K562 (cell line): ENCODE measurements around the gene HMOX2. TPM values are rescaled to one million over a fixed set of nuclear protein-coding genes. Genes with fewer than 3 reads are reported as not detected.
A peak's percentile ranks its signal among the peaks of the same experiment; 100 is the strongest.

Experiments
- ATF7 ChIP-seq: fragments of 450-650 bp; IDR thresholded peaks from 2 replicates; pipeline ENCODE4 v1.7.1; 2014; ENCODE audit warnings: mild to moderate bottlenecking, moderate library complexity
- BRF1 ChIP-seq: IDR thresholded peaks from 3 replicates; pipeline ENCODE4 v1.6.1; 2011; ENCODE audit warnings: borderline replicate concordance, mild to moderate bottlenecking; ENCODE audit not compliant: insufficient read length; ENCODE audit errors: extremely low read depth
- ESRRA ChIP-seq: fragments of 450-650 bp; IDR thresholded peaks from 2 replicates; pipeline ENCODE4 v1.6.1; 2014; ENCODE audit warnings: low read depth, mild to moderate bottlenecking, moderate library complexity, borderline replicate concordance
- ETV6 ChIP-seq, 3 experiments: fragments of 150-350 bp in 1 of 3; sonication (generic) in 1 of 3; formaldehyde crosslinking in 1 of 3; IDR thresholded peaks; 2 replicates each; pipeline versions ENCODE4 v1.6.1 to v1.8.0; 2014 to 2022; ENCODE audit warnings: borderline replicate concordance in 2 of 3, low read depth in 2 of 3, antibody characterized with exemption in 1 of 3, low read length in 1 of 3, mild to moderate bottlenecking in 1 of 3, missing genetic modification reagents in 1 of 3
- ILK ChIP-seq: fragments of 450-650 bp; IDR thresholded peaks from 2 replicates; pipeline ENCODE4 v1.6.1; 2016; ENCODE audit warnings: missing genetic modification characterization, low read depth, mild to moderate bottlenecking, missing compliant biosample characterization, moderate library complexity, borderline replicate concordance
- KAT7 ChIP-seq: sonication (generic); formaldehyde crosslinking; IDR thresholded peaks from 2 replicates; pipeline ENCODE4 v1.8.0; 2022; ENCODE audit warnings: missing genetic modification reagents, mild to moderate bottlenecking, borderline replicate concordance
- MYC ChIP-seq, 2 experiments: fragments of 250-450 bp in 1 of 2; sonication (Bioruptor Pico) in 1 of 2; IDR thresholded peaks; 2 replicates each; pipeline versions ENCODE4 v1.5.1 to v1.6.1; 2012 to 2021; ENCODE audit warnings: low read depth in 2 of 2, borderline replicate concordance in 1 of 2, improper control_type of control experiment in 1 of 2, low read length in 1 of 2, mild to moderate bottlenecking in 1 of 2, moderate library complexity in 1 of 2
- NEUROD1 ChIP-seq: fragments of 150-350 bp; IDR thresholded peaks from 2 replicates; pipeline ENCODE4 v1.6.1; 2014; ENCODE audit warnings: borderline replicate concordance, low read length, low read depth; ENCODE audit not compliant: partially characterized antibody
- NFYB ChIP-seq: IDR thresholded peaks from 2 replicates; pipeline ENCODE4 v1.6.1; 2011; ENCODE audit warnings: mild to moderate bottlenecking, moderate library complexity; ENCODE audit not compliant: insufficient read length; ENCODE audit errors: extremely low read depth
- RBM22 ChIP-seq: fragments of 200-400 bp; formaldehyde crosslinking; IDR thresholded peaks from 2 replicates; pipeline ENCODE4 v1.6.1; 2018; ENCODE audit warnings: low read length, low read depth; ENCODE audit not compliant: poor library complexity, severe bottlenecking
- SPI1 ChIP-seq: IDR thresholded peaks from 2 replicates; pipeline ENCODE4 v1.6.1; 2011; ENCODE audit warnings: low read depth, low read length, control low read depth, borderline replicate concordance
- TAF15 ChIP-seq: fragments of 200-400 bp; formaldehyde crosslinking; IDR thresholded peaks from 2 replicates; pipeline ENCODE4 v1.6.1; 2017; ENCODE audit warnings: mild to moderate bottlenecking, low read depth, low read length, moderate library complexity
- ZNF253 ChIP-seq: fragments of 250-450 bp; sonication (Bioruptor Pico); conservative IDR thresholded peaks from 2 replicates; pipeline ENCODE4 v1.6.1; 2021; ENCODE audit warnings: mild to moderate bottlenecking
- ZNF408 ChIP-seq: fragments of 250-450 bp; sonication (Bioruptor Pico); IDR thresholded peaks from 2 replicates; pipeline ENCODE4 v1.4.0; 2020; ENCODE audit warnings: low read depth, mild to moderate bottlenecking, moderate library complexity
- ZNF41 ChIP-seq: fragments of 250-450 bp; sonication (Bioruptor Pico); conservative IDR thresholded peaks from 2 replicates; pipeline ENCODE4 v1.4.0; 2020; ENCODE audit warnings: mild to moderate bottlenecking
- polyA plus RNA-seq, 8 experiments: library from polyadenylated mRNA; depleted of rRNA in 4 of 8; stranded (reverse) in 5 of 8; unstranded in 3 of 8; fragments of >200 nt; fragmentation: Nextera tagmentation in 2 of 8; fragmentation: Illumina TruSeq in 1 of 8; extraction: Ambion mirVana in 2 of 8; extraction: Trizol in 1 of 8; gene quantifications; 2 replicates each; pipeline versions ENCODE4 v1.2.1 to v1.2.3, GENCODE V29; 2011 to 2014; ENCODE audit warnings: inconsistent platforms in 1 of 8, missing spikeins in 1 of 8
- total RNA-seq, 7 experiments: library from RNA; depleted of rRNA in 6 of 7; stranded (reverse); fragments of >200 nt in 6 of 7; fragmentation: Illumina TruSeq in 2 of 7; extraction: Trizol in 2 of 7; gene quantifications; 2 replicates each; pipeline versions ENCODE4 v1.2.1 to v1.2.3, GENCODE V29; 2011 to 2021; ENCODE audit warnings: low replicate concordance in 1 of 7
- TF ChIP-seq, protein P1 (sequence below): fragments of 450-650 bp; formaldehyde crosslinking; IDR thresholded peaks from 2 replicates; pipeline ENCODE4 v1.4.0; 2022; ENCODE audit warnings: missing genetic modification characterization
- TF ChIP-seq, protein P2 (sequence below): sonication (generic); formaldehyde crosslinking; IDR thresholded peaks from 2 replicates; pipeline ENCODE4 v1.5.0; 2020; ENCODE audit warnings: missing genetic modification reagents
- TF ChIP-seq, protein P3 (sequence below): fragments of 250-450 bp; sonication (Bioruptor Pico); IDR thresholded peaks from 2 replicates; pipeline ENCODE4 v1.8.0; 2022; ENCODE audit warnings: moderate library complexity, mild to moderate bottlenecking, inconsistent platforms
- TF ChIP-seq, protein P4 (sequence below): fragments of 450-650 bp; conservative IDR thresholded peaks from 2 replicates; pipeline ENCODE4 v1.6.1; 2016; ENCODE audit warnings: missing genetic modification characterization, low read depth, mild to moderate bottlenecking, missing compliant biosample characterization, moderate library complexity
- TF ChIP-seq, protein P5 (sequence below): sonication (generic); formaldehyde crosslinking; IDR thresholded peaks from 2 replicates; pipeline ENCODE4 v1.9.0; 2022; ENCODE audit warnings: mild to moderate bottlenecking, missing genetic modification reagents

The HMOX2 gene
- total and polyA plus RNA-seq, 9 of the 15 experiments (the other 6 are each of a cell fraction or from before 2014, with no cell fraction given): 26.8 to 87.4 (median 57.4) TPM

DNA sequence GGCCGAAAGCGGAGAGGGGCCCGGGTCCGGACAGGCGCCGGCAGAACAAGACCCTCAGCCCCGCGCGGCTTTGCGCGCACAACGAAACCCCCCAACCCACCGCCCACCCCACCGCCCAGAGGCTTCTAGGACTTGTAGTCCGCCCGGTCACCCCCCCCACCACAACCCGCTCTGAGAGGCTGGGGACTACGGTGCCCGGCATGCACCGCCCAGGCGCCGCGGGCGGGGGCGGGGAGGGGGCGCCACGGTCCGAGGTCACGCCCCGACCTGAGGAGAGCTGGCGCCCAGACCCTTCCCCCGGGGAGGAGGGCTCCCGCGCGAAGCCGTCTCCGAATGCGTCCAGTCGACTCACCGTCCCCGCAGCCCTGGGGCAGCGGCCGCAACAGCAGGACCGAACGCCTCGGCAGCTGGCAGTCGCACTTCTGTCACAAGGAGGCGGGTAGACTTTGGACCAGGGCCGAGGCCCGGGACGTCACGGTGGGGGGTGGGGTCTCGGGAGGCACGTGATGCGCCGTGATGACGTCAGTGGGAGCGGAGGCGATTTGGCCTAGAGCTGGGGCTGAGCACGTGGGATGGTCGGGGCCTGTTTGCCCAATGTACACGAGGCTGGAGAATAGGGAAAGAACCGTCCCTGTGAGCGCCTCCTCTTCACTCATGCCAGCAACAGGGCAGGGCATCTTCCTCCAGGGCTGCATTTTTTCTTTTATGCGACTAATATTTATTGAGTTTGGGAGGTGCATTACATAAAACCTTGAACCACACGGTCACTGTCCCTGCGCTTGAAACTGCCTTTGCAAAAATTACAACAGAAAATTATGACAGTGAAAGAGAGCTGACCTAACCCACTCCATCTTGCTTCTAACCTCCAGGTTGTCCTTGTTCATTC lies 62.4 kb downstream of the HMOX2 start, which contains the start of gene CDIP1 (continued):
- TF ChIP-seq ZNF253 (CRISPR knock-in tag): no peak
- no peak for TF ChIP-seq NEUROD1
- no peak for TF ChIP-seq TAF15
- TF ChIP-seq RBM22: no peak
- TF ChIP-seq ETV6 (IDR thresholded peaks at IDR 0.05; ENCODE audit: borderline replicate concordance in 1 of 2, low read depth in 2 of 2, low read length in 1 of 2): no peak
- no peak for TF ChIP-seq ETV6 (CRISPR knock-in tag; IDR thresholded peaks at IDR 0.05; ENCODE audit: borderline replicate concordance)
- TF ChIP-seq BRF1: no peak
- no peak for TF ChIP-seq ZNF408 (CRISPR knock-in tag)
- TF ChIP-seq, protein P1, sequence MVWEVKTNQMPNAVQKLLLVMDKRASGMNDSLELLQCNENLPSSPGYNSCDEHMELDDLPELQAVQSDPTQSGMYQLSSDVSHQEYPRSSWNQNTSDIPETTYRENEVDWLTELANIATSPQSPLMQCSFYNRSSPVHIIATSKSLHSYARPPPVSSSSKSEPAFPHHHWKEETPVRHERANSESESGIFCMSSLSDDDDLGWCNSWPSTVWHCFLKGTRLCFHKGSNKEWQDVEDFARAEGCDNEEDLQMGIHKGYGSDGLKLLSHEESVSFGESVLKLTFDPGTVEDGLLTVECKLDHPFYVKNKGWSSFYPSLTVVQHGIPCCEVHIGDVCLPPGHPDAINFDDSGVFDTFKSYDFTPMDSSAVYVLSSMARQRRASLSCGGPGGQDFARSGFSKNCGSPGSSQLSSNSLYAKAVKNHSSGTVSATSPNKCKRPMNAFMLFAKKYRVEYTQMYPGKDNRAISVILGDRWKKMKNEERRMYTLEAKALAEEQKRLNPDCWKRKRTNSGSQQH (CRISPR knock-in tag): no peak
- TF ChIP-seq ILK (tag): no peak
- TF ChIP-seq SPI1: no peak
- TF ChIP-seq ESRRA: no peak
- TF ChIP-seq, protein P2, sequence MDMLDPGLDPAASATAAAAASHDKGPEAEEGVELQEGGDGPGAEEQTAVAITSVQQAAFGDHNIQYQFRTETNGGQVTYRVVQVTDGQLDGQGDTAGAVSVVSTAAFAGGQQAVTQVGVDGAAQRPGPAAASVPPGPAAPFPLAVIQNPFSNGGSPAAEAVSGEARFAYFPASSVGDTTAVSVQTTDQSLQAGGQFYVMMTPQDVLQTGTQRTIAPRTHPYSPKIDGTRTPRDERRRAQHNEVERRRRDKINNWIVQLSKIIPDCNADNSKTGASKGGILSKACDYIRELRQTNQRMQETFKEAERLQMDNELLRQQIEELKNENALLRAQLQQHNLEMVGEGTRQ (CRISPR knock-in tag): peak; percentile 88
- TF ChIP-seq ATF7: peak; percentile 56; the same call in 1 of the 2 replicates
- TF ChIP-seq, protein P3, sequence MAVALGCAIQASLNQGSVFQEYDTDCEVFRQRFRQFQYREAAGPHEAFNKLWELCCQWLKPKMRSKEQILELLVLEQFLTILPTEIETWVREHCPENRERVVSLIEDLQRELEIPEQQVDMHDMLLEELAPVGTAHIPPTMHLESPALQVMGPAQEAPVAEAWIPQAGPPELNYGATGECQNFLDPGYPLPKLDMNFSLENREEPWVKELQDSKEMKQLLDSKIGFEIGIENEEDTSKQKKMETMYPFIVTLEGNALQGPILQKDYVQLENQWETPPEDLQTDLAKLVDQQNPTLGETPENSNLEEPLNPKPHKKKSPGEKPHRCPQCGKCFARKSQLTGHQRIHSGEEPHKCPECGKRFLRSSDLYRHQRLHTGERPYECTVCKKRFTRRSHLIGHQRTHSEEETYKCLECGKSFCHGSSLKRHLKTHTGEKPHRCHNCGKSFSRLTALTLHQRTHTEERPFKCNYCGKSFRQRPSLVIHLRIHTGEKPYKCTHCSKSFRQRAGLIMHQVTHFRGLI (CRISPR knock-in tag): no peak
- TF ChIP-seq, protein P4, sequence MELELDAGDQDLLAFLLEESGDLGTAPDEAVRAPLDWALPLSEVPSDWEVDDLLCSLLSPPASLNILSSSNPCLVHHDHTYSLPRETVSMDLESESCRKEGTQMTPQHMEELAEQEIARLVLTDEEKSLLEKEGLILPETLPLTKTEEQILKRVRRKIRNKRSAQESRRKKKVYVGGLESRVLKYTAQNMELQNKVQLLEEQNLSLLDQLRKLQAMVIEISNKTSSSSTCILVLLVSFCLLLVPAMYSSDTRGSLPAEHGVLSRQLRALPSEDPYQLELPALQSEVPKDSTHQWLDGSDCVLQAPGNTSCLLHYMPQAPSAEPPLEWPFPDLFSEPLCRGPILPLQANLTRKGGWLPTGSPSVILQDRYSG: no peak
- TF ChIP-seq MYC (IDR thresholded peaks at IDR 0.05; ENCODE audit: low read depth, low read length): no peak
- TF ChIP-seq MYC (CRISPR knock-in tag; IDR thresholded peaks at IDR 0.05; ENCODE audit: borderline replicate concordance, low read depth): no peak
- TF ChIP-seq, protein P5, sequence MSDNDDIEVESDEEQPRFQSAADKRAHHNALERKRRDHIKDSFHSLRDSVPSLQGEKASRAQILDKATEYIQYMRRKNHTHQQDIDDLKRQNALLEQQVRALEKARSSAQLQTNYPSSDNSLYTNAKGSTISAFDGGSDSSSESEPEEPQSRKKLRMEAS (CRISPR knock-in tag): peak; percentile 69
- TF ChIP-seq KAT7 (CRISPR knock-in tag): no peak
- no peak for TF ChIP-seq NFYB
- no peak for TF ChIP-seq ZNF41 (CRISPR knock-in tag)
- TF ChIP-seq, all 486 proteins: peak for 16
